ENCODE data around the gene PCDHGA8.
"Not testable (repeated sequence)": the region's sequence is repeated elsewhere in the genome, so short reads cannot be mapped to it uniquely, and the experiment has no call there.

PCDHGA8 gene

GRCh38 chr5:141371572-141372475 is 20.6 kb upstream of the PCDHGA8 start:
- no peak for DNase-seq

- DNase-seq = peak; percentile 13
These were observed 18.6 kb upstream of the PCDHGA8 start, which contains the start of gene PCDHGA6 for GRCh38 chr5:141373673-141374317. Gene PCDHGA6 (plus strand): TSS chr5:141373891. CDS start chr5:141374084, 193 bp downstream.

- DNase-seq = no peak
These were observed 17.8 kb upstream of the PCDHGA8 start for GRCh38 chr5:141374627-141375026.

- DNase-seq = not testable (repeated sequence)
These were observed 16.8 kb upstream of the PCDHGA8 start for GRCh38 chr5:141375444-141376155.

- peak; percentile 10 for DNase-seq
These were observed 9.8 kb upstream of the PCDHGA8 start, which contains the start of gene PCDHGA7 for GRCh38 chr5:141382469-141383294. Gene PCDHGA7 (plus strand): TSS chr5:141382742. CDS start chr5:141382900, 158 bp downstream.

- no peak for DNase-seq
These were observed 9.1 kb upstream of the PCDHGA8 start for GRCh38 chr5:141383345-141383744.

GRCh38 chr5:141384471-141385267 is 7.8 kb upstream of the PCDHGA8 start:
- DNase-seq = no peak

GRCh38 chr5:141387557-141388311 is 4.7 kb upstream of the PCDHGA8 start, which contains the start of gene PCDHGB4:
Gene PCDHGB4 (plus strand): TSS chr5:141387698. CDS start chr5:141387885, 187 bp downstream.
- peak; percentile 41 for DNase-seq

GRCh38 chr5:141388661-141389060 is 3.8 kb upstream of the PCDHGA8 start:
- DNase-seq = no peak

GRCh38 chr5:141389153-141390042 is 3.0 kb upstream of the PCDHGA8 start:
- DNase-seq = no peak

- DNase-seq = no peak
These were observed 834 bp downstream of the PCDHGA8 start for GRCh38 chr5:141393267-141393666.

- DNase-seq = not testable (repeated sequence)
These were observed 2.2 kb downstream of the PCDHGA8 start for GRCh38 chr5:141394401-141395187.

GRCh38 chr5:141397756-141398551 is 5.5 kb downstream of the PCDHGA8 start, which contains the start of gene PCDHGB5:
Gene PCDHGB5 (plus strand): TSS chr5:141397947. CDS start chr5:141398128, 181 bp downstream.
- peak; percentile 43 for DNase-seq

- no peak for DNase-seq
These were observed 6.2 kb downstream of the PCDHGA8 start for GRCh38 chr5:141398608-141399007.

GRCh38 chr5:141399555-141400258 is 7.3 kb downstream of the PCDHGA8 start:
- DNase-seq = no peak

GRCh38 chr5:141402553-141403243 is 10.3 kb downstream of the PCDHGA8 start, which contains the start of gene PCDHGA9:
Gene PCDHGA9 (plus strand): TSS chr5:141402778. CDS start chr5:141402953, 175 bp downstream.
- DNase-seq = peak; percentile 22
